H1 (cell line): ENCODE data around the gene SUCLG2. TPM values are rescaled to one million over a fixed set of nuclear protein-coding genes. Genes with fewer than 3 reads are reported as not detected.

ENCODE experiments used
- CTCF ChIA-PET: fragments of 300-600 bp; sonication (Branson Sonifier 250); formaldehyde crosslinking; loops from one replicate; lab custom pipeline; 2021; ENCODE audit not compliant: partially characterized antibody; lab: Charles Lee
- POLR2A ChIA-PET: fragments of 300-600 bp; sonication (Branson Sonifier 250); formaldehyde crosslinking; loops from one replicate; lab custom pipeline; 2021; ENCODE audit warnings: inconsistent platforms; ENCODE audit not compliant: partially characterized antibody; lab: Charles Lee
- DNase-seq, 2 experiments: peaks; one replicate each; pipeline versions ENCODE4 v3.0.0 to v3.0.0-alpha.2; 2010 to 2022; ENCODE audit warnings: low spot score in 2 of 2, low read depth in 1 of 2, mixed read lengths in 1 of 2
- FAIRE-seq: peaks from 2 replicates; lab custom pipeline; 2011; peaks lifted over from hg19 to GRCh38; lab: Jason Lieb, UNC
- H2AFZ ChIP-seq: 2 replicates; pipeline ENCODE4 v1.8.1; 2012; ENCODE audit warnings: low read length, inconsistent platforms
- H2AK5ac ChIP-seq: 2 replicates; pipeline ENCODE4 v1.6.1; 2013; ENCODE audit warnings: low read depth, low read length
- H2BK120ac ChIP-seq: replicated peaks from 2 replicates; pipeline ENCODE3; 2013; ENCODE audit warnings: low read depth, low read length, inconsistent platforms
- H2BK12ac ChIP-seq: 2 replicates; pipeline ENCODE4 v1.6.1; 2013; ENCODE audit warnings: low read depth, low read length
- H2BK15ac ChIP-seq: 2 replicates; pipeline ENCODE4 v1.6.1; 2013; ENCODE audit warnings: low read length
- H2BK20ac ChIP-seq: 2 replicates; pipeline ENCODE4 v1.6.1; 2013; ENCODE audit warnings: low read length
- H2BK5ac ChIP-seq: 2 replicates; pipeline ENCODE4 v1.6.1; 2013; ENCODE audit warnings: low read depth, low read length
- H3K14ac ChIP-seq: 2 replicates; pipeline ENCODE4 v1.6.1; 2013; ENCODE audit warnings: inconsistent platforms; ENCODE audit not compliant: insufficient read length
- H3K18ac ChIP-seq: 2 replicates; pipeline ENCODE4 v1.6.1; 2013; ENCODE audit warnings: low read length; ENCODE audit errors: extremely low read depth
- H3K23ac ChIP-seq: 2 replicates; pipeline ENCODE4 v1.6.1; 2013; ENCODE audit warnings: inconsistent platforms; ENCODE audit not compliant: insufficient read length
- H3K23me2 ChIP-seq: 2 replicates; pipeline ENCODE4 v1.6.1; 2013; ENCODE audit warnings: low read depth, low read length
- H3K27ac ChIP-seq: 2 replicates; pipeline ENCODE4 v1.6.1; 2011; ENCODE audit warnings: low read depth, low read length, inconsistent platforms
- H3K27me3 ChIP-seq, 4 experiments: replicated peaks in 1 of 4; 1 replicate in 1 of 4; 2 replicates in 3 of 4; pipeline versions ENCODE4 v1.6.1 to v1.8.1; 2011 to 2013; ENCODE audit warnings: low read length in 3 of 4, mild to moderate bottlenecking in 3 of 4, inconsistent platforms in 2 of 4, mixed read lengths in 2 of 4, moderate library complexity in 1 of 4; ENCODE audit not compliant: control insufficient read depth in 3 of 4, insufficient read depth in 3 of 4; ENCODE audit errors: extremely low read depth in 1 of 4
- H3K36me3 ChIP-seq, 4 experiments: 2 replicates each; pipeline versions ENCODE4 v1.6.1 to v1.8.1; 2011 to 2013; ENCODE audit warnings: mild to moderate bottlenecking in 4 of 4, low read length in 3 of 4, moderate library complexity in 2 of 4, control low read depth in 1 of 4, inconsistent platforms in 1 of 4; ENCODE audit not compliant: insufficient read depth in 4 of 4, control insufficient read depth in 2 of 4
- H3K4ac ChIP-seq: replicated peaks from 2 replicates; pipeline ENCODE3; 2013; ENCODE audit warnings: low read length, low read depth, mixed read lengths, inconsistent platforms; ENCODE audit not compliant: insufficient read length
- H3K4me1 ChIP-seq, 4 experiments: replicated peaks in 1 of 4; 1 replicate in 1 of 4; 2 replicates in 3 of 4; pipeline versions ENCODE4 v1.6.1 to v1.8.1; 2011 to 2013; ENCODE audit warnings: low read length in 3 of 4, inconsistent platforms in 2 of 4, mixed read lengths in 1 of 4; ENCODE audit not compliant: insufficient read depth in 4 of 4, control insufficient read depth in 3 of 4
- H3K4me2 ChIP-seq, 2 experiments: 2 replicates each; pipeline versions ENCODE4 v1.6.1 to v1.8.1; 2011 to 2013; ENCODE audit warnings: low read depth in 2 of 2, low read length in 2 of 2, control low read depth in 1 of 2, inconsistent platforms in 1 of 2, mild to moderate bottlenecking in 1 of 2; ENCODE audit not compliant: insufficient read depth in 1 of 2
- H3K4me3 ChIP-seq, 4 experiments: fragments of 200-600, 300-600 bp in 1 of 4; sonication (generic), shearing (Covaris generic), sonication (Bioruptor Twin) in 1 of 4; 2 replicates each; pipeline versions ENCODE4 v1.5.1 to v1.8.1; 2011 to 2016; ENCODE audit warnings: low read length in 4 of 4, low read depth in 3 of 4, control low read depth in 2 of 4, inconsistent platforms in 2 of 4, mild to moderate bottlenecking in 2 of 4, mixed read lengths in 1 of 4, moderate library complexity in 1 of 4; ENCODE audit not compliant: insufficient read depth in 2 of 4; ENCODE audit errors: extremely low read depth in 1 of 4
- H3K56ac ChIP-seq: replicated peaks from 2 replicates; pipeline ENCODE3; 2013; ENCODE audit warnings: low read depth, mild to moderate bottlenecking, mixed read lengths, low read length, inconsistent platforms; ENCODE audit not compliant: insufficient read length
- H3K79me1 ChIP-seq: 2 replicates; pipeline ENCODE4 v1.6.1; 2013; ENCODE audit warnings: low read depth, low read length, control low read depth
- H3K79me2 ChIP-seq, 2 experiments: 2 replicates each; pipeline versions ENCODE4 v1.6.1 to v1.8.1; 2012 to 2013; ENCODE audit warnings: low read length in 2 of 2, mild to moderate bottlenecking in 2 of 2, inconsistent platforms in 1 of 2; ENCODE audit not compliant: insufficient read depth in 2 of 2, control insufficient read depth in 1 of 2
- H3K9ac ChIP-seq, 4 experiments: replicated peaks in 1 of 4; 1 replicate in 1 of 4; 2 replicates in 3 of 4; pipeline versions ENCODE4 v1.6.1 to v1.8.1; 2011 to 2013; ENCODE audit warnings: low read depth in 3 of 4, low read length in 3 of 4, control low read depth in 2 of 4, mild to moderate bottlenecking in 2 of 4, moderate library complexity in 2 of 4, inconsistent platforms in 1 of 4; ENCODE audit errors: extremely low read depth in 1 of 4
- H3K9me3 ChIP-seq, 2 experiments: 2 replicates each; pipeline versions ENCODE4 v1.6.1 to v1.8.1; 2012 to 2013; ENCODE audit warnings: mild to moderate bottlenecking in 2 of 2, moderate library complexity in 2 of 2, control low read depth in 1 of 2, inconsistent platforms in 1 of 2, low read depth in 1 of 2, low read length in 1 of 2, mixed read lengths in 1 of 2; ENCODE audit not compliant: insufficient read depth in 2 of 2
- H4K20me1 ChIP-seq, 2 experiments: replicated peaks in 1 of 2; 2 replicates each; pipeline versions ENCODE3 to v1.8.1; 2011 to 2013; ENCODE audit warnings: inconsistent platforms in 2 of 2, low read length in 2 of 2, mild to moderate bottlenecking in 1 of 2; ENCODE audit not compliant: insufficient read depth in 2 of 2, control insufficient read depth in 1 of 2
- H4K5ac ChIP-seq: 2 replicates; pipeline ENCODE4 v1.6.1; 2013; ENCODE audit warnings: low read length, low read depth, mixed read lengths, inconsistent platforms; ENCODE audit not compliant: insufficient read length
- H4K8ac ChIP-seq: 2 replicates; pipeline ENCODE4 v1.8.0; 2013; ENCODE audit warnings: mild to moderate bottlenecking, moderate library complexity, low read length, inconsistent platforms; ENCODE audit not compliant: insufficient read depth; ENCODE audit errors: extremely low read depth
- H4K91ac ChIP-seq: replicated peaks from 2 replicates; pipeline ENCODE3; 2013; ENCODE audit warnings: low read length, mixed read lengths, inconsistent platforms; ENCODE audit not compliant: insufficient read length
- CBX8 ChIP-seq: fragments of 300-800, 300-1000 bp; sonication (generic); IDR thresholded peaks from 2 replicates; pipeline ENCODE4 v1.7.1; 2016; ENCODE audit warnings: low read depth, low read length, borderline replicate concordance
- RAD21 ChIP-seq, 2 experiments: IDR thresholded peaks in 1 of 2; conservative IDR thresholded peaks in 1 of 2; 2 replicates each; pipeline ENCODE4 v1.6.1; 2011; ENCODE audit warnings: low read depth in 2 of 2, low read length in 2 of 2, improper control_type of control experiment in 1 of 2, inconsistent platforms in 1 of 2, mild to moderate bottlenecking in 1 of 2, moderate library complexity in 1 of 2
- WGBS, 2 experiments: shearing (Covaris generic) in 1 of 2; methylation state at CpG; one replicate each; pipeline versions ENCODE4 v1.1.6 to v1.1.7; 2013 to 2015; ENCODE audit warnings: low lambda C conversion rate in 2 of 2, mixed read lengths in 2 of 2, inconsistent platforms in 1 of 2, low coverage in 1 of 2, missing lambda C conversion rate in 1 of 2; ENCODE audit not compliant: insufficient replicate concordance in 2 of 2, insufficient coverage in 1 of 2, insufficient read length in 1 of 2; ENCODE audit errors: extremely low coverage in 1 of 2, missing lambda C conversion rate in 1 of 2; 5-methylcytosine and 5-hydroxymethylcytosine counted together
- polyA plus RNA-seq, 7 experiments: library from polyadenylated mRNA; depleted of rRNA in 3 of 7; stranded (reverse) in 5 of 7; unstranded in 2 of 7; fragments of >200 nt in 5 of 7; fragments of 200-250 nt in 2 of 7; gene quantifications; 1 replicate in 5 of 7; 2 replicates in 1 of 7; 4 replicates in 1 of 7; pipeline versions ENCODE4 v1.2.1 to v1.2.3, GENCODE V29; 2011 to 2013; ENCODE audit warnings: missing spikeins in 2 of 7, mixed read lengths in 2 of 7
- total RNA-seq: library from RNA; stranded (reverse); fragmentation: NEBNext Ultra II Directional; extraction: Animal tissue kit (Norgen Biotek cat#: 25700); gene quantifications from 2 replicates; pipeline ENCODE4 v1.2.1, GENCODE V29; 2021
- TF ChIP-seq, protein P1 (sequence below), 3 experiments: IDR thresholded peaks; 1 replicate in 2 of 3; 2 replicates in 1 of 3; pipeline versions ENCODE4 v1.5.1 to v1.6.1; 2011; ENCODE audit warnings: low read length in 3 of 3, mild to moderate bottlenecking in 3 of 3, inconsistent platforms in 2 of 3, low read depth in 1 of 3, moderate library complexity in 1 of 3; ENCODE audit not compliant: insufficient read depth in 1 of 3; ENCODE audit errors: control extremely low read depth in 1 of 3

Gene SUCLG2
- total and polyA plus RNA-seq, 2 of the 8 experiments (the other 6 are each of a cell fraction or from before 2014, with no cell fraction given) = 12.9 to 46.2 TPM

DNA sequence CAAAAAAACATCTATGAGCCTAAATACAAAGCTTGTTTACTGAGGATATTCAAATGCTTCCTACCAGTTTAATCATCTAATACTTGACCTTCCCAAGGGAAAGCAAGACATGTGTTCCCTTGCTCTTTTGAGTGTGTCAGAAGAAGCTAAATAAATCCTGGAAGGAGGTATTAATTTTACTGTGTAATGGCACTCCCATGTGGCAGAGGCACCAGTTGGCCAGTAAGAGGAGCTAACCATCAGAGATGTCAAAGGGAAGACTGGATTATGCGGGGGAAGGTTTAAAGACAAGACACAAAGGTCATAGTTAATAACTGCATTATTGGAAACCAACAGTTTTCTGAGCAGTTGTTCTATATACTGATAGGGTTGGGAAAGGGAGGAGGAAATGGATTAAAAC, 125.1 kb downstream of the SUCLG2 start:
- Histone ChIP-seq H2BK20ac (no peak overlapping the region), H4K8ac (no peak overlapping the region), H3K36me3 (peaks cover 0 to 2% (median 1%) of the 10 kb centered on the region in 4 experiments; a peak in 4 of 8 replicates), H3K4me2 (no peak overlapping the region), H3K79me2 (no peaks in the 10 kb centered on the region), H3K4me3 (no peak overlapping the region), H3K27me3 (no peaks in the 10 kb centered on the region), H3K56ac (no peak overlapping the region), H3K9ac (no peak overlapping the region), H4K20me1 (no peaks in the 10 kb centered on the region), H2AFZ (no peak overlapping the region), H4K91ac (no peak overlapping the region), H3K79me1 (no peaks in the 10 kb centered on the region; the same call in 1 of the 2 replicates), H3K4ac (no peak overlapping the region)
- CTCF ChIA-PET = interaction anchor here (0.8 to 1.4 kb wide), 7 partner anchors 11 to 415 kb away, joined by 3 to 5 read pairs (median 3); no protein-coding TSS in a partner anchor
- no peak for DNase-seq
- TF ChIP-seq RAD21 (IDR thresholded peaks at IDR 0.05 in 1 of 2, conservative IDR thresholded peaks at IDR 0.05 in 1 of 2; ENCODE audit: low read depth in 2 of 2, low read length in 2 of 2) = peak; percentile 14 to 33; a peak in 2 of 4 replicates
- no peak for TF ChIP-seq CBX8
- TF ChIP-seq, protein P1, sequence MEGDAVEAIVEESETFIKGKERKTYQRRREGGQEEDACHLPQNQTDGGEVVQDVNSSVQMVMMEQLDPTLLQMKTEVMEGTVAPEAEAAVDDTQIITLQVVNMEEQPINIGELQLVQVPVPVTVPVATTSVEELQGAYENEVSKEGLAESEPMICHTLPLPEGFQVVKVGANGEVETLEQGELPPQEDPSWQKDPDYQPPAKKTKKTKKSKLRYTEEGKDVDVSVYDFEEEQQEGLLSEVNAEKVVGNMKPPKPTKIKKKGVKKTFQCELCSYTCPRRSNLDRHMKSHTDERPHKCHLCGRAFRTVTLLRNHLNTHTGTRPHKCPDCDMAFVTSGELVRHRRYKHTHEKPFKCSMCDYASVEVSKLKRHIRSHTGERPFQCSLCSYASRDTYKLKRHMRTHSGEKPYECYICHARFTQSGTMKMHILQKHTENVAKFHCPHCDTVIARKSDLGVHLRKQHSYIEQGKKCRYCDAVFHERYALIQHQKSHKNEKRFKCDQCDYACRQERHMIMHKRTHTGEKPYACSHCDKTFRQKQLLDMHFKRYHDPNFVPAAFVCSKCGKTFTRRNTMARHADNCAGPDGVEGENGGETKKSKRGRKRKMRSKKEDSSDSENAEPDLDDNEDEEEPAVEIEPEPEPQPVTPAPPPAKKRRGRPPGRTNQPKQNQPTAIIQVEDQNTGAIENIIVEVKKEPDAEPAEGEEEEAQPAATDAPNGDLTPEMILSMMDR (IDR thresholded peaks at IDR 0.05; ENCODE audit: control extremely low read depth in 1 of 3, insufficient read depth in 1 of 3, low read depth in 1 of 3, low read length in 3 of 3) = peak in 1 of 3 experiments; percentile 28; a peak in 1 of 4 replicates
- TF ChIP-seq, all 59 proteins: peak for 2
- no peak for FAIRE-seq
- Histone ChIP-seq H3K4me1 (peaks cover 0 to 3% (median 0%) of the 10 kb centered on the region in 4 experiments; a peak in 1 of 7 replicates), H3K27ac (no peak overlapping the region), H4K5ac (no peak overlapping the region), H2BK5ac (no peak overlapping the region), H2AK5ac (no peak overlapping the region), H2BK120ac (no peak overlapping the region), H2BK15ac (no peak overlapping the region), H2BK12ac (no peak overlapping the region), H3K18ac (no peak overlapping the region), H3K23me2 (no peaks in the 10 kb centered on the region), H3K9me3 (no peaks in the 10 kb centered on the region), H3K23ac (no peak overlapping the region), H3K14ac (no peak overlapping the region)
- POLR2A ChIA-PET = interaction anchor here (0.7 kb wide), 1 partner anchor 125 kb away, joined by 3 read pairs; the partner anchor contains the start of gene SUCLG2
- WGBS, 2 experiments = 87% methylated on average over 1 of the region's 1 CpG; no CpG with 5 or more reads in 1 of the 2 experiments
